T-helper 17 cell (primary cell): Measurements from ENCODE around the gene SKA2. TPM values are rescaled to one million over a fixed set of nuclear protein-coding genes. Genes with fewer than 3 reads are reported as not detected.
A peak's percentile ranks its signal among the peaks of the same experiment; 100 is the strongest.

Experiments used
- ATAC-seq: fragments of 150-1000 bp; cut with Tn5 transposase; 2 replicates; pipeline ENCODE4 v1.10.0; 2021; ENCODE audit warnings: mild to moderate bottlenecking, moderate library complexity
- DNase-seq, 3 donors: peaks; one replicate each; pipeline versions ENCODE4 v3.0.0 to v3.0.0-alpha.2; 2020 to 2021
- H3K9me3 ChIP-seq: one replicate; pipeline ENCODE4 v1.7.0; 2013; ENCODE audit warnings: low read length, mild to moderate bottlenecking; ENCODE audit not compliant: control insufficient read depth, poor library complexity, severe bottlenecking
- H3K27ac Mint-ChIP-seq: one replicate; pipeline ENCODE4 v1.8.0; 2022; ENCODE audit warnings: mild to moderate bottlenecking, moderate library complexity, mixed read lengths
- H3K27me3 Mint-ChIP-seq: one replicate; pipeline ENCODE4 v1.8.0; 2022; ENCODE audit warnings: mixed read lengths
- H3K36me3 Mint-ChIP-seq: one replicate; pipeline ENCODE4 v1.8.0; 2022; ENCODE audit warnings: low read depth, mixed read lengths
- H3K4me1 Mint-ChIP-seq: one replicate; pipeline ENCODE4 v1.8.0; 2022; ENCODE audit warnings: mild to moderate bottlenecking, mixed read lengths
- H3K4me3 Mint-ChIP-seq: one replicate; pipeline ENCODE4 v1.8.0; 2022; ENCODE audit warnings: mild to moderate bottlenecking, moderate library complexity, mixed read lengths
- total RNA-seq, 4 donors: library from RNA in 2 of 4; stranded (reverse) in 2 of 4; gene quantifications; one replicate each; pipeline ENCODE4 v1.2.3 and lab custom pipeline; 2022 to 2026

SKA2 gene
- total RNA-seq, 2 donors from 2014 or later, result 15.4 to 16.5 TPM

GRCh38 chr17:59067340-59067739, 87.6 kb downstream of the SKA2 start:
- DNase-seq, result no peak
- H3K4me3 Mint-ChIP-seq, result no peak overlapping the region
- H3K27me3 Mint-ChIP-seq, result no peaks in the 10 kb centered on the region
- H3K4me1 Mint-ChIP-seq, result peaks cover 20% of the 10 kb centered on the region
- ATAC-seq, result no peak
- peaks cover 7% of the 10 kb centered on the region for H3K36me3 Mint-ChIP-seq
- H3K9me3 ChIP-seq, result no peaks in the 10 kb centered on the region
- H3K27ac Mint-ChIP-seq, result peak overlapping the region; percentile 68

GRCh38 chr17:59062509-59062908, 92.5 kb downstream of the SKA2 start:
- H3K9me3 ChIP-seq, result no peaks in the 10 kb centered on the region
- Mint-ChIP-seq H3K27ac (peak overlapping the region; percentile 57), H3K36me3 (peaks cover 16% of the 10 kb centered on the region), H3K27me3 (no peaks in the 10 kb centered on the region), H3K4me1 (peaks cover 21% of the 10 kb centered on the region), H3K4me3 (no peak overlapping the region)
- ATAC-seq, result no peak
- DNase-seq, result no peak

Other genes starting within 250 kb of the SKA2 start
- 10 to 100 TPM; 24.1 to 26.1 TPM for gene TRIM37, start 48.3 kb downstream of the SKA2 start, total RNA-seq
- under 1 TPM; 0.57 to 0.60 TPM for gene PRR11, start 560 bp upstream of the SKA2 start, total RNA-seq
- gene SMG8, start 54.8 kb upstream of the SKA2 start, total RNA-seq, result 10 to 100 TPM; 10.0 to 13.8 TPM
- 1 to 10 TPM; 2.7 to 3.2 TPM for gene GDPD1, start 65.3 kb upstream of the SKA2 start, total RNA-seq
- 10 to 100 TPM; 23.6 to 44.0 TPM for gene YPEL2, start 176.5 kb upstream of the SKA2 start, total RNA-seq